ENCODE measurements around the gene ACP3. TPM values are rescaled to one million over a fixed set of nuclear protein-coding genes. Genes with fewer than 3 reads are reported as not detected.

ACP3 gene
- total and polyA plus RNA-seq, 9 of the 15 experiments (the other 6 are each of a cell fraction or from before 2014, with no cell fraction given): 0.08 to 1.1 (median 0.21) TPM

GRCh38 chr3:132315851-132316250 is 1.4 kb upstream of the ACP3 start:
- H3K36me3 ChIP-seq (ENCODE audit: control insufficient read depth, insufficient read depth, low read length): no peaks in the 10 kb centered on the region
- H3K4me3 ChIP-seq: no peak overlapping the region
- H2AFZ ChIP-seq (ENCODE audit: low read depth, low read length): no peak overlapping the region
- no peaks in the 10 kb centered on the region for H4K20me1 ChIP-seq (replicated peaks; ENCODE audit: control insufficient read depth, insufficient read depth, low read length)
- no peaks in the 10 kb centered on the region for H3K79me2 ChIP-seq (ENCODE audit: control insufficient read depth, insufficient read depth, low read length)
- DNase-seq (ENCODE audit: extremely low read depth in 1 of 4, low spot score in 3 of 4) (no peak), ATAC-seq (no peak), FAIRE-seq (no peak)
- H3K27ac ChIP-seq (ENCODE audit: extremely low read depth, low read depth, low read length): no peak overlapping the region
- ChIA-PET POLR2A (no interaction called here), CTCF (ENCODE audit: low intra/inter-chr PET ratio) (no interaction called here)
- H3K9ac ChIP-seq (ENCODE audit: insufficient read depth in 1 of 2, low read depth in 2 of 2, low read length in 2 of 2): no peak overlapping the region
- H3K4me1 ChIP-seq (replicated peaks in 1 of 2; ENCODE audit: control insufficient read depth in 2 of 2, insufficient read depth in 2 of 2, low read length in 2 of 2): no peaks in the 10 kb centered on the region
- in situ Hi-C loops (cut with MboI) (no loop called here), intact Hi-C loops (cut with micrococcal nuclease) (no loop called here)
- no peak overlapping the region for H3K4me2 ChIP-seq (ENCODE audit: insufficient read depth, low read length)
- 11% methylated on average over 1 of the region's 1 CpG for WGBS (ENCODE audit: insufficient coverage, low coverage, missing lambda C conversion rate)
- H3K27me3 ChIP-seq (ENCODE audit: control insufficient read depth in 2 of 2, insufficient read depth in 2 of 2, low read length in 2 of 2): no peaks in the 10 kb centered on the region
- BruUV-seq (replicated peaks): no TSS peak
- H3K9me1 ChIP-seq (ENCODE audit: control insufficient read depth, insufficient read depth, low read length): no peaks in the 10 kb centered on the region
- no peaks in the 10 kb centered on the region for H3K9me3 ChIP-seq (replicated peaks; ENCODE audit: control insufficient read depth, insufficient read depth, low read depth, low read length)
- TF ChIP-seq NCOA1 (IDR thresholded peaks at IDR 0.05; ENCODE audit: low read depth): no peak
- no peak for TF ChIP-seq ZC3H4 (CRISPR knock-in tag; IDR thresholded peaks at IDR 0.05; ENCODE audit: borderline replicate concordance)
- no peak for TF ChIP-seq ZNF232 (CRISPR knock-in tag; IDR thresholded peaks at IDR 0.05)
- no peak for TF ChIP-seq CHD1 (IDR thresholded peaks at IDR 0.05; ENCODE audit: low read length)
- TF ChIP-seq HDGF (IDR thresholded peaks at IDR 0.05): no peak
- no peak for TF ChIP-seq CBX8 (IDR thresholded peaks at IDR 0.05; ENCODE audit: borderline replicate concordance, extremely low read depth, low read depth, low read length, poor library complexity, severe bottlenecking)
- TF ChIP-seq ELF2 (CRISPR knock-in tag; IDR thresholded peaks at IDR 0.05): no peak
- no peak for TF ChIP-seq HMG20B (CRISPR knock-in tag; IDR thresholded peaks at IDR 0.05)
- no peak for TF ChIP-seq HBP1 (CRISPR knock-in tag; IDR thresholded peaks at IDR 0.05)
- TF ChIP-seq ZNF586 (CRISPR knock-in tag; conservative IDR thresholded peaks at IDR 0.05): no peak

Data from K562 (cell line).